Testis (tissue), 2 donors: Measurements from ENCODE around the gene LAD1.

Experiments
- POLR2A ChIP-seq: fragments of 450-650 bp; IDR thresholded peaks from one replicate; pipeline ENCODE4 v1.6.1; 2017; ENCODE audit warnings: antibody characterized with exemption, mild to moderate bottlenecking, moderate library complexity
- TF ChIP-seq, protein P1 (sequence below), 3 experiments: fragments of 450-650 bp in 2 of 3; fragments of 200-600 bp in 1 of 3; sonication (generic) in 1 of 3; IDR thresholded peaks; one replicate each; pipeline ENCODE4 v1.5.1; 2016 to 2019; ENCODE audit warnings: antibody characterized with exemption in 3 of 3, mild to moderate bottlenecking in 2 of 3, moderate library complexity in 1 of 3

DNA sequence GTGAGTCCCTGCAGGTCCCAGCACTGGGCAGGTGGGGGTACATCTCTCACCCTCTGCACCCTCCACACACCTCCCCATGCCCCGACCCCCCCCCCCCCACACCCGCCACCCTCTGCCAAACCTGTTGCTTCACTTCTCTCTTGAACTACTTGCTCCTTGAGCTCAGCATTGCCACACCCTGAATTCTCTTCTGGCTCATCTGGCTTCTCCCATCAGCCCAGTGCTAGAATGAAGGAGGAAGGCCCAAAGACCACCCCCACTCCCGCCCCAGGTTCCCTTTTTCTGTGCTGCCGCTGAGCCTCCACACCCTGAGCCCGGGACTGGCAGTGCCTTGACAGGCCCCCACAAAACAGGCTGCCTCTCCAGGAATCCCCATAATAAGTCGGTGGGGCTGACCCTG, 28.8 kb upstream of the LAD1 start:
- TF ChIP-seq, protein P1, sequence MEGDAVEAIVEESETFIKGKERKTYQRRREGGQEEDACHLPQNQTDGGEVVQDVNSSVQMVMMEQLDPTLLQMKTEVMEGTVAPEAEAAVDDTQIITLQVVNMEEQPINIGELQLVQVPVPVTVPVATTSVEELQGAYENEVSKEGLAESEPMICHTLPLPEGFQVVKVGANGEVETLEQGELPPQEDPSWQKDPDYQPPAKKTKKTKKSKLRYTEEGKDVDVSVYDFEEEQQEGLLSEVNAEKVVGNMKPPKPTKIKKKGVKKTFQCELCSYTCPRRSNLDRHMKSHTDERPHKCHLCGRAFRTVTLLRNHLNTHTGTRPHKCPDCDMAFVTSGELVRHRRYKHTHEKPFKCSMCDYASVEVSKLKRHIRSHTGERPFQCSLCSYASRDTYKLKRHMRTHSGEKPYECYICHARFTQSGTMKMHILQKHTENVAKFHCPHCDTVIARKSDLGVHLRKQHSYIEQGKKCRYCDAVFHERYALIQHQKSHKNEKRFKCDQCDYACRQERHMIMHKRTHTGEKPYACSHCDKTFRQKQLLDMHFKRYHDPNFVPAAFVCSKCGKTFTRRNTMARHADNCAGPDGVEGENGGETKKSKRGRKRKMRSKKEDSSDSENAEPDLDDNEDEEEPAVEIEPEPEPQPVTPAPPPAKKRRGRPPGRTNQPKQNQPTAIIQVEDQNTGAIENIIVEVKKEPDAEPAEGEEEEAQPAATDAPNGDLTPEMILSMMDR (IDR thresholded peaks at IDR 0.05), result no peak
- TF ChIP-seq POLR2A, result no peak
